A549 treated with AZD9567 at 1 μM for 4 hours (cell line): Measurements from ENCODE around the gene TMEM14B. TPM values are rescaled to one million over a fixed set of nuclear protein-coding genes. Genes with fewer than 3 reads are reported as not detected.

Source experiments
- total RNA-seq: library from RNA; stranded (reverse); fragments of 200-300 nt; extraction: Qiagen RNA extraction; gene quantifications from 5 replicates; pipeline ENCODE4 v1.2.3, GENCODE V29; 2022; ENCODE audit not compliant: insufficient read depth

The TMEM14B gene
- total RNA-seq = 124 to 163 TPM (median 136 TPM) in 5 replicates

GRCh38 chr6:10747251-10747972, at the start of gene TMEM14B:
Gene TMEM14B (plus strand): TSS chr6:10747805. CDS start chr6:10749246, 1,441 bp downstream.

GRCh38 chr6:10722820-10723566, 24.6 kb upstream of the TMEM14B start, which contains the start of gene TMEM14C:
Gene TMEM14C (plus strand): TSS chr6:10723070. CDS start chr6:10724614, 1,544 bp downstream.

Other genes with a start within 250 kb of the TMEM14B start
- 3.9 to 7.6 TPM (median 4.6 TPM) in 5 replicates for gene GCNT2, start 226.5 kb upstream of the TMEM14B start, total RNA-seq
- gene C6orf52, start 53.2 kb upstream of the TMEM14B start, total RNA-seq = 1.9 to 2.6 TPM (median 2.2 TPM) in 4 of 5 replicates, not detected in the other
- 18.5 to 20.1 TPM (median 19.1 TPM) in 5 replicates for gene PAK1IP1, start 52.8 kb upstream of the TMEM14B start, total RNA-seq
- gene TMEM14C, start 24.7 kb upstream of the TMEM14B start, total RNA-seq = 147 to 171 TPM (median 151 TPM) in 5 replicates
- 0.09 to 0.21 TPM (median 0.16 TPM) in 4 of 5 replicates, not detected in the other for gene MAK, start 90.7 kb downstream of the TMEM14B start, total RNA-seq
- not detected in 5 replicates for gene GCM2, start 134.2 kb downstream of the TMEM14B start, total RNA-seq
- 1.1 to 3.6 TPM (median 2.2 TPM) in 5 replicates for gene SYCP2L, start 139.2 kb downstream of the TMEM14B start, total RNA-seq